Liver (tissue), 9 donors: ENCODE data around the gene TMEM183A. TPM values are rescaled to one million over a fixed set of nuclear protein-coding genes. Genes with fewer than 3 reads are reported as not detected.

Experiments
- DNase-seq: peaks from one replicate; pipeline ENCODE4 v3.0.0-alpha.2; 2017; ENCODE audit warnings: low spot score
- H3K27ac ChIP-seq, 2 donors: one replicate each; pipeline ENCODE4 v1.7.0; 2013; ENCODE audit warnings: inconsistent platforms in 2 of 2, low read length in 2 of 2, control low read depth in 1 of 2, low read depth in 1 of 2, mild to moderate bottlenecking in 1 of 2
- H3K27me3 ChIP-seq, 4 donors: one replicate each; pipeline versions ENCODE4 v1.6.1 to v1.7.0; 2013; ENCODE audit warnings: low read length in 3 of 4, inconsistent platforms in 1 of 4, mild to moderate bottlenecking in 1 of 4, moderate library complexity in 1 of 4; ENCODE audit not compliant: control insufficient read depth in 4 of 4, insufficient read depth in 4 of 4
- H3K36me3 ChIP-seq, 4 donors: one replicate each; pipeline versions ENCODE4 v1.6.1 to v1.7.0; 2013; ENCODE audit warnings: low read length in 3 of 4, mild to moderate bottlenecking in 3 of 4, low read depth in 1 of 4, moderate library complexity in 1 of 4; ENCODE audit not compliant: control insufficient read depth in 4 of 4, insufficient read depth in 3 of 4
- H3K4me1 ChIP-seq, 4 donors: one replicate each; pipeline versions ENCODE4 v1.6.1 to v1.7.0; 2013; ENCODE audit warnings: low read length in 3 of 4, mild to moderate bottlenecking in 3 of 4, moderate library complexity in 1 of 4; ENCODE audit not compliant: control insufficient read depth in 4 of 4, insufficient read depth in 4 of 4
- H3K4me3 ChIP-seq, 3 donors: one replicate each; pipeline versions ENCODE4 v1.6.1 to v1.7.0; 2013; ENCODE audit warnings: low read length in 3 of 3, control low read depth in 1 of 3, low read depth in 1 of 3, mild to moderate bottlenecking in 1 of 3
- H3K9ac ChIP-seq, 2 donors: one replicate each; pipeline ENCODE4 v1.7.0; 2013; ENCODE audit warnings: low read length in 2 of 2, mild to moderate bottlenecking in 2 of 2, moderate library complexity in 2 of 2, control low read depth in 1 of 2, low read depth in 1 of 2
- H3K9me3 ChIP-seq, 4 donors: one replicate each; pipeline versions ENCODE4 v1.6.1 to v1.7.0; 2013; ENCODE audit warnings: low read length in 3 of 4; ENCODE audit not compliant: control insufficient read depth in 4 of 4
- EGR1 ChIP-seq, 2 donors: IDR thresholded peaks; 2 replicates each; pipeline ENCODE4 v1.6.1; 2016 to 2018; ENCODE audit warnings: antibody characterized with exemption in 2 of 2, low read depth in 2 of 2
- FOXA2 ChIP-seq: IDR thresholded peaks from 2 replicates; pipeline ENCODE4 v1.6.1; 2016; ENCODE audit warnings: antibody characterized with exemption
- GABPA ChIP-seq, 2 donors: IDR thresholded peaks in 1 of 2; conservative IDR thresholded peaks in 1 of 2; 2 replicates each; pipeline ENCODE4 v1.6.1; 2016; ENCODE audit warnings: antibody characterized with exemption in 2 of 2, mild to moderate bottlenecking in 1 of 2, moderate library complexity in 1 of 2
- HNF4A ChIP-seq, 2 donors: conservative IDR thresholded peaks; 2 replicates each; pipeline ENCODE4 v1.6.1; 2016; ENCODE audit warnings: antibody characterized with exemption in 2 of 2, mild to moderate bottlenecking in 2 of 2
- JUND ChIP-seq, 2 donors: IDR thresholded peaks; 2 replicates each; pipeline ENCODE4 v1.6.1; 2016; ENCODE audit warnings: antibody characterized with exemption in 2 of 2
- NR2F2 ChIP-seq: IDR thresholded peaks from 2 replicates; pipeline ENCODE4 v1.6.1; 2016; ENCODE audit warnings: antibody characterized with exemption
- RAD21 ChIP-seq, 2 donors: IDR thresholded peaks; 2 replicates each; pipeline ENCODE4 v1.6.1; 2016; ENCODE audit warnings: antibody characterized with exemption in 2 of 2, mild to moderate bottlenecking in 2 of 2
- RXRA ChIP-seq, 2 donors: IDR thresholded peaks; 2 replicates each; pipeline ENCODE4 v1.6.1; 2017 to 2018; ENCODE audit warnings: antibody characterized with exemption in 2 of 2, mild to moderate bottlenecking in 1 of 2
- SP1 ChIP-seq: IDR thresholded peaks from 2 replicates; pipeline ENCODE4 v1.6.1; 2018; ENCODE audit warnings: antibody characterized with exemption, mild to moderate bottlenecking
- YY1 ChIP-seq: IDR thresholded peaks from 2 replicates; pipeline ENCODE4 v1.6.1; 2016; ENCODE audit warnings: antibody characterized with exemption, mild to moderate bottlenecking
- WGBS: extraction: QIAGEN DNeasy Blood & Tissue Kit; methylation state at CpG from one replicate; pipeline ENCODE4 v1.1.7; 2013; 5-methylcytosine and 5-hydroxymethylcytosine counted together
- polyA plus RNA-seq, 2 donors: library from polyadenylated mRNA; stranded (reverse) in 1 of 2; unstranded in 1 of 2; fragments of 200-250 nt in 1 of 2; fragments of >200 nt in 1 of 2; fragmentation: Nextera tagmentation in 1 of 2; extraction: Ambion mirVana in 1 of 2; gene quantifications; one replicate each; pipeline versions ENCODE4 v1.2.1 to v1.2.3, GENCODE V29; 2013 to 2015
- total RNA-seq, 2 donors: library from RNA; depleted of rRNA; stranded (reverse); fragments of >200 nt; gene quantifications; one replicate each; pipeline ENCODE4 v1.2.3, GENCODE V29; 2014
- TF ChIP-seq, protein P1 (sequence below): IDR thresholded peaks from 2 replicates; pipeline ENCODE4 v1.6.1; 2016; ENCODE audit warnings: antibody characterized with exemption
- TF ChIP-seq, protein P2 (sequence below): IDR thresholded peaks from 2 replicates; pipeline ENCODE4 v1.6.1; 2016; ENCODE audit warnings: antibody characterized with exemption, mild to moderate bottlenecking
- TF ChIP-seq, protein P3 (sequence below): IDR thresholded peaks from 2 replicates; pipeline ENCODE4 v1.6.1; 2016; ENCODE audit warnings: antibody characterized with exemption
- TF ChIP-seq, protein P4 (sequence below): IDR thresholded peaks from 2 replicates; pipeline ENCODE4 v1.6.1; 2016; ENCODE audit warnings: antibody characterized with exemption
- TF ChIP-seq, protein P5 (sequence below): fragments of 150-350 bp; IDR thresholded peaks from 2 replicates; pipeline ENCODE4 v1.5.1; 2017; ENCODE audit warnings: improper control_type of control experiment, low read depth, low read length; ENCODE audit not compliant: missing input control
- donor health status: healthy.
- donor health status: healthy.
- donor health status: healthy.
- donor health status: healthy.
- donor health status: healthy.

The TMEM183A gene
- total and polyA plus RNA-seq, 4 donors = 21.0 to 48.9 (median 35.5) TPM

DNA sequence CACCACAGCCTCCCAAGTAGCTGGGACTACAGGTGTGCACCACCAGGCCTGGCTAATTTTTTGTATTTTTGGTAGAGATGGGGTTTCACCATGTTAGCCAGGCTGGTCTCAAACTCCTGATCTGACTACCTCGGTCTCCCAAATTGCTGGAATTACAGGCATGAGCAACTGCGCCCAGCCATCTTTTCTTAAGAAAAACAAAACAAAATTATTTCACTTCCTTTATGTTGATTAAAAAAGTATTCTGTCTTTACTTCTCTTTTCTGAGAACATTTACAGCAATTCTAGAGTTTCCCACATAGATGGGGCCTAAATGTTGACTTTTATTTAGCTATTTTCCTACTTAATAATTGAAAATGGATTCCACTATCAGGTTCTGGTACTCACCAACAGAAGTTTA is 17.3 kb upstream of the TMEM183A start:
- DNase-seq = no peak
- TF ChIP-seq EGR1 (IDR thresholded peaks at IDR 0.05; ENCODE audit: low read depth in 2 of 2) (no peak), HNF4A (conservative IDR thresholded peaks at IDR 0.05) (no peak), GABPA (IDR thresholded peaks at IDR 0.05 in 1 of 2, conservative IDR thresholded peaks at IDR 0.05 in 1 of 2) (no peak), NR2F2 (no peak), JUND (IDR thresholded peaks at IDR 0.05) (no peak), RXRA (IDR thresholded peaks at IDR 0.05) (no peak), FOXA2 (no peak)
- TF ChIP-seq, protein P1, sequence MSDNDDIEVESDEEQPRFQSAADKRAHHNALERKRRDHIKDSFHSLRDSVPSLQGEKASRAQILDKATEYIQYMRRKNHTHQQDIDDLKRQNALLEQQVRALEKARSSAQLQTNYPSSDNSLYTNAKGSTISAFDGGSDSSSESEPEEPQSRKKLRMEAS = no peak
- TF ChIP-seq, protein P2, sequence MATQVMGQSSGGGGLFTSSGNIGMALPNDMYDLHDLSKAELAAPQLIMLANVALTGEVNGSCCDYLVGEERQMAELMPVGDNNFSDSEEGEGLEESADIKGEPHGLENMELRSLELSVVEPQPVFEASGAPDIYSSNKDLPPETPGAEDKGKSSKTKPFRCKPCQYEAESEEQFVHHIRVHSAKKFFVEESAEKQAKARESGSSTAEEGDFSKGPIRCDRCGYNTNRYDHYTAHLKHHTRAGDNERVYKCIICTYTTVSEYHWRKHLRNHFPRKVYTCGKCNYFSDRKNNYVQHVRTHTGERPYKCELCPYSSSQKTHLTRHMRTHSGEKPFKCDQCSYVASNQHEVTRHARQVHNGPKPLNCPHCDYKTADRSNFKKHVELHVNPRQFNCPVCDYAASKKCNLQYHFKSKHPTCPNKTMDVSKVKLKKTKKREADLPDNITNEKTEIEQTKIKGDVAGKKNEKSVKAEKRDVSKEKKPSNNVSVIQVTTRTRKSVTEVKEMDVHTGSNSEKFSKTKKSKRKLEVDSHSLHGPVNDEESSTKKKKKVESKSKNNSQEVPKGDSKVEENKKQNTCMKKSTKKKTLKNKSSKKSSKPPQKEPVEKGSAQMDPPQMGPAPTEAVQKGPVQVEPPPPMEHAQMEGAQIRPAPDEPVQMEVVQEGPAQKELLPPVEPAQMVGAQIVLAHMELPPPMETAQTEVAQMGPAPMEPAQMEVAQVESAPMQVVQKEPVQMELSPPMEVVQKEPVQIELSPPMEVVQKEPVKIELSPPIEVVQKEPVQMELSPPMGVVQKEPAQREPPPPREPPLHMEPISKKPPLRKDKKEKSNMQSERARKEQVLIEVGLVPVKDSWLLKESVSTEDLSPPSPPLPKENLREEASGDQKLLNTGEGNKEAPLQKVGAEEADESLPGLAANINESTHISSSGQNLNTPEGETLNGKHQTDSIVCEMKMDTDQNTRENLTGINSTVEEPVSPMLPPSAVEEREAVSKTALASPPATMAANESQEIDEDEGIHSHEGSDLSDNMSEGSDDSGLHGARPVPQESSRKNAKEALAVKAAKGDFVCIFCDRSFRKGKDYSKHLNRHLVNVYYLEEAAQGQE = no peak
- no peak overlapping the region for H3K27ac ChIP-seq
- no peaks in the 10 kb centered on the region for H3K27me3 ChIP-seq
- H3K4me3 ChIP-seq = no peak overlapping the region
- WGBS = 86% methylated on average over 2 of the region's 2 CpGs
- H3K9ac ChIP-seq = no peak overlapping the region
- no peaks in the 10 kb centered on the region for H3K9me3 ChIP-seq
- no peaks in the 10 kb centered on the region for H3K4me1 ChIP-seq
- H3K36me3 ChIP-seq = no peaks in the 10 kb centered on the region

DNA sequence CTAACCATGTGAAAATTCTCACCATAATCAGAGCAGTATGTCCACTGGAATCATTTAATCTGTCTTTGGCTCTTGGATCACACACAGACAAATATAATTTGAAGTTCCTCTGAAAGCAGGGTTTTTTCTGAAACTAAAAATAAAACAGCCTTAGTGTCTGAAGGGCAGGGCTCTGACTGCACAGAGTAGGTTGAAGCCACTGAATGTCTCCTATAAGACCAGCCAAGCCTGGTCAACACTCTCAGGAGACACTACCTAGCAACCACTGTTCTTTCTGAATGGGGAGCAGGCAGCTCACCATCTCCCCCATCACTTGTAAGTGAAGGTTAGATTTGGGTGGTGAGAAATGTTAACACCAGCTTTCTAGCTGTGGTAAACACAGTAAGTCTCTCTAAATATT is 16.1 kb upstream of the TMEM183A start:
- H3K4me1 ChIP-seq = no peaks in the 10 kb centered on the region
- H3K36me3 ChIP-seq = no peaks in the 10 kb centered on the region
- H3K9ac ChIP-seq = no peak overlapping the region
- no peak for TF ChIP-seq SP1
- TF ChIP-seq, protein P1 = no peak
- TF ChIP-seq, protein P3, sequence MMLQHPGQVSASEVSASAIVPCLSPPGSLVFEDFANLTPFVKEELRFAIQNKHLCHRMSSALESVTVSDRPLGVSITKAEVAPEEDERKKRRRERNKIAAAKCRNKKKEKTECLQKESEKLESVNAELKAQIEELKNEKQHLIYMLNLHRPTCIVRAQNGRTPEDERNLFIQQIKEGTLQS = no peak
- TF ChIP-seq YY1 = no peak
- H3K4me3 ChIP-seq = no peak overlapping the region
- H3K27ac ChIP-seq = no peak overlapping the region
- H3K27me3 ChIP-seq = no peaks in the 10 kb centered on the region
- DNase-seq = no peak
- H3K9me3 ChIP-seq = no peaks in the 10 kb centered on the region

DNA sequence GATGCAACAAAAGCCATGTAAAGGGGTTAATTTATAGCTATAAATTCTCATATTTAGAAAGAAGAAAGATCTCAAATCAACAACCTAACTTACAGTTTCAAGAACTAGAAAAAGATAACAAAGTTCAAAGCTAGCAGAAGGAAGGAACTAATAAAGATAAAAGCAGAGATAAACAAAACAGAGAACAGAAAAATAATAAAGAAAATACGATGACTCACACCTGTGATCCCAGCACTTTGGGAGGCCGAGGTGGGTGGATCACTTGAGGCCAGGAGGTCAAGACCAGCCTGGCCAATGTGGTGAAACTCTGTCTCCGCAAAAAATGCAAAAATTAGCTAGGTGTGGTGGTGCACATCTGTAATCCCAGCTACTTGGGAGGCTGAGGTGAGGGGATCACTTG is 12.4 kb upstream of the TMEM183A start:
- Histone ChIP-seq H3K27me3 (no peaks in the 10 kb centered on the region), H3K36me3 (no peaks in the 10 kb centered on the region), H3K4me3 (no peak overlapping the region), H3K9ac (no peak overlapping the region), H3K27ac (no peak overlapping the region), H3K9me3 (no peaks in the 10 kb centered on the region), H3K4me1 (peaks cover 0 to 4% (median 0%) of the 10 kb centered on the region in 4 donors)
- WGBS = 59% methylated on average over 3 of the region's 3 CpGs
- TF ChIP-seq GABPA (IDR thresholded peaks at IDR 0.05 in 1 of 2, conservative IDR thresholded peaks at IDR 0.05 in 1 of 2) = no peak
- TF ChIP-seq EGR1 (IDR thresholded peaks at IDR 0.05; ENCODE audit: low read depth in 2 of 2) = no peak
- no peak for TF ChIP-seq RAD21 (IDR thresholded peaks at IDR 0.05)
- TF ChIP-seq, protein P4, sequence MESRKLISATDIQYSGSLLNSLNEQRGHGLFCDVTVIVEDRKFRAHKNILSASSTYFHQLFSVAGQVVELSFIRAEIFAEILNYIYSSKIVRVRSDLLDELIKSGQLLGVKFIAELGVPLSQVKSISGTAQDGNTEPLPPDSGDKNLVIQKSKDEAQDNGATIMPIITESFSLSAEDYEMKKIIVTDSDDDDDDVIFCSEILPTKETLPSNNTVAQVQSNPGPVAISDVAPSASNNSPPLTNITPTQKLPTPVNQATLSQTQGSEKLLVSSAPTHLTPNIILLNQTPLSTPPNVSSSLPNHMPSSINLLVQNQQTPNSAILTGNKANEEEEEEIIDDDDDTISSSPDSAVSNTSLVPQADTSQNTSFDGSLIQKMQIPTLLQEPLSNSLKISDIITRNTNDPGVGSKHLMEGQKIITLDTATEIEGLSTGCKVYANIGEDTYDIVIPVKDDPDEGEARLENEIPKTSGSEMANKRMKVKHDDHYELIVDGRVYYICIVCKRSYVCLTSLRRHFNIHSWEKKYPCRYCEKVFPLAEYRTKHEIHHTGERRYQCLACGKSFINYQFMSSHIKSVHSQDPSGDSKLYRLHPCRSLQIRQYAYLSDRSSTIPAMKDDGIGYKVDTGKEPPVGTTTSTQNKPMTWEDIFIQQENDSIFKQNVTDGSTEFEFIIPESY = no peak
- TF ChIP-seq, protein P2 = no peak
- TF ChIP-seq YY1 = no peak
- no peak for TF ChIP-seq FOXA2
- TF ChIP-seq NR2F2 = no peak
- TF ChIP-seq, protein P5, sequence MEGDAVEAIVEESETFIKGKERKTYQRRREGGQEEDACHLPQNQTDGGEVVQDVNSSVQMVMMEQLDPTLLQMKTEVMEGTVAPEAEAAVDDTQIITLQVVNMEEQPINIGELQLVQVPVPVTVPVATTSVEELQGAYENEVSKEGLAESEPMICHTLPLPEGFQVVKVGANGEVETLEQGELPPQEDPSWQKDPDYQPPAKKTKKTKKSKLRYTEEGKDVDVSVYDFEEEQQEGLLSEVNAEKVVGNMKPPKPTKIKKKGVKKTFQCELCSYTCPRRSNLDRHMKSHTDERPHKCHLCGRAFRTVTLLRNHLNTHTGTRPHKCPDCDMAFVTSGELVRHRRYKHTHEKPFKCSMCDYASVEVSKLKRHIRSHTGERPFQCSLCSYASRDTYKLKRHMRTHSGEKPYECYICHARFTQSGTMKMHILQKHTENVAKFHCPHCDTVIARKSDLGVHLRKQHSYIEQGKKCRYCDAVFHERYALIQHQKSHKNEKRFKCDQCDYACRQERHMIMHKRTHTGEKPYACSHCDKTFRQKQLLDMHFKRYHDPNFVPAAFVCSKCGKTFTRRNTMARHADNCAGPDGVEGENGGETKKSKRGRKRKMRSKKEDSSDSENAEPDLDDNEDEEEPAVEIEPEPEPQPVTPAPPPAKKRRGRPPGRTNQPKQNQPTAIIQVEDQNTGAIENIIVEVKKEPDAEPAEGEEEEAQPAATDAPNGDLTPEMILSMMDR = no peak
- no peak for DNase-seq
